Panc1 (cell line): ENCODE results near the gene YWHAQ. TPM values are rescaled to one million over a fixed set of nuclear protein-coding genes. Genes with fewer than 3 reads are reported as not detected.
A peak's percentile ranks its signal among the peaks of the same experiment; 100 is the strongest.

ENCODE experiments used
- ATAC-seq: fragments of 200-7000 bp; cut with Tn5 transposase; 2 replicates; pipeline ENCODE4 v1.9.1; 2020; ENCODE audit warnings: mild to moderate bottlenecking, moderate library complexity
- BruUV-seq: library from RNA; stranded (reverse); fragments of 400-500 nt; replicated peaks from 2 replicates; lab custom pipeline; 2021; lab: Mats Ljungman, UMichigan
- CTCF ChIA-PET: fragments of 300-600 bp; sonication (Branson Sonifier 250); formaldehyde crosslinking; loops from one replicate; lab custom pipeline; 2022; ENCODE audit warnings: antibody characterized with exemption; lab: Charles Lee
- POLR2A ChIA-PET: fragments of 300-600 bp; sonication (Branson Sonifier 250); formaldehyde crosslinking; loops from one replicate; lab custom pipeline; 2022; ENCODE audit warnings: antibody characterized with exemption; lab: Charles Lee
- DNase-seq: peaks from one replicate; pipeline ENCODE4 v3.0.0-alpha.2; 2010; ENCODE audit warnings: low read depth, low spot score
- H3K27ac ChIP-seq: 2 replicates; pipeline ENCODE4 v1.5.1; 2011; ENCODE audit warnings: mild to moderate bottlenecking, low read length, inconsistent platforms
- H3K27me3 ChIP-seq: fragments of 200-500 bp; sonication (Bioruptor generic); 2 replicates; pipeline ENCODE4 v1.6.0; 2014; ENCODE audit warnings: low read length, inconsistent platforms; ENCODE audit not compliant: control insufficient read depth, insufficient read depth
- H3K36me3 ChIP-seq: fragments of 200-500 bp; sonication (Bioruptor generic); 2 replicates; pipeline ENCODE4 v1.5.1; 2014; ENCODE audit warnings: inconsistent platforms, mild to moderate bottlenecking, low read length, moderate library complexity; ENCODE audit not compliant: control insufficient read depth, insufficient read depth
- H3K4me1 ChIP-seq: 2 replicates; pipeline ENCODE4 v1.5.1; 2011; ENCODE audit warnings: inconsistent platforms, mild to moderate bottlenecking, low read length, moderate library complexity; ENCODE audit not compliant: control insufficient read depth, insufficient read depth
- H3K4me3 ChIP-seq, 2 experiments: 2 replicates each; pipeline ENCODE4 v1.5.1; 2011 to 2012; ENCODE audit warnings: low read depth in 2 of 2, low read length in 2 of 2, mild to moderate bottlenecking in 2 of 2, inconsistent platforms in 1 of 2, moderate library complexity in 1 of 2
- H3K9me3 ChIP-seq: fragments of 200-500 bp; sonication (Bioruptor generic); 2 replicates; pipeline ENCODE4 v1.5.1; 2014; ENCODE audit warnings: low read depth, mild to moderate bottlenecking, inconsistent platforms, low read length, moderate library complexity; ENCODE audit not compliant: control insufficient read depth, insufficient read depth
- POLR2AphosphoS5 ChIP-seq: IDR thresholded peaks from 2 replicates; pipeline ENCODE4 v1.6.1; 2012; ENCODE audit warnings: mild to moderate bottlenecking, low read depth, low read length, moderate library complexity
- REST ChIP-seq, 2 experiments: IDR thresholded peaks; 2 replicates each; pipeline ENCODE4 v1.6.1; 2011 to 2012; ENCODE audit warnings: low read depth in 2 of 2, control low read depth in 1 of 2, low read length in 1 of 2, mild to moderate bottlenecking in 1 of 2, moderate library complexity in 1 of 2; ENCODE audit not compliant: insufficient read depth in 1 of 2
- SIN3A ChIP-seq: IDR thresholded peaks from 2 replicates; pipeline ENCODE4 v1.6.1; 2012; ENCODE audit warnings: low read depth, mild to moderate bottlenecking, low read length, moderate library complexity, borderline replicate concordance; ENCODE audit not compliant: insufficient read depth
- TCF7L2 ChIP-seq: IDR thresholded peaks from 2 replicates; pipeline ENCODE4 v1.6.1; 2011; ENCODE audit warnings: mild to moderate bottlenecking, low read depth, low read length, inconsistent platforms
- in situ Hi-C: cut with HindIII; loops from 2 replicates; pipeline ENCODE4 v1.10.0; 2016; ENCODE audit warnings: low sequenced_read_pairs, low pct_unique_long_range_greater_than_20kb
- intact Hi-C: fragments of 100-400 bp; cut with micrococcal nuclease; formaldehyde crosslinking; loops from one replicate; pipeline ENCODE4 v1.10.0; 2022; ENCODE audit not compliant: unreplicated experiment
- total RNA-seq: library from RNA; stranded (reverse); gene quantifications from one replicate; pipeline ENCODE4 v1.2.1, GENCODE V29; 2021; ENCODE audit not compliant: unreplicated experiment
- TF ChIP-seq, protein P1 (sequence below): fragments of 450-650 bp; IDR thresholded peaks from 2 replicates; pipeline ENCODE4 v1.5.1; 2017; ENCODE audit warnings: mild to moderate bottlenecking

The YWHAQ gene
- total RNA-seq, 1 experiment from 2014 or later, result 683 TPM

GRCh38 chr2:9543557-9543956 is 87.2 kb downstream of the YWHAQ start:
- no peaks in the 10 kb centered on the region for H3K9me3 ChIP-seq
- no peak overlapping the region for H3K4me3 ChIP-seq
- TF ChIP-seq SIN3A, result no peak
- no peak for TF ChIP-seq TCF7L2
- TF ChIP-seq POLR2AphosphoS5, result no peak
- no peak for TF ChIP-seq REST (IDR thresholded peaks at IDR 0.05; ENCODE audit: insufficient read depth in 1 of 2, low read depth in 2 of 2, low read length in 1 of 2)
- TF ChIP-seq, protein P1, sequence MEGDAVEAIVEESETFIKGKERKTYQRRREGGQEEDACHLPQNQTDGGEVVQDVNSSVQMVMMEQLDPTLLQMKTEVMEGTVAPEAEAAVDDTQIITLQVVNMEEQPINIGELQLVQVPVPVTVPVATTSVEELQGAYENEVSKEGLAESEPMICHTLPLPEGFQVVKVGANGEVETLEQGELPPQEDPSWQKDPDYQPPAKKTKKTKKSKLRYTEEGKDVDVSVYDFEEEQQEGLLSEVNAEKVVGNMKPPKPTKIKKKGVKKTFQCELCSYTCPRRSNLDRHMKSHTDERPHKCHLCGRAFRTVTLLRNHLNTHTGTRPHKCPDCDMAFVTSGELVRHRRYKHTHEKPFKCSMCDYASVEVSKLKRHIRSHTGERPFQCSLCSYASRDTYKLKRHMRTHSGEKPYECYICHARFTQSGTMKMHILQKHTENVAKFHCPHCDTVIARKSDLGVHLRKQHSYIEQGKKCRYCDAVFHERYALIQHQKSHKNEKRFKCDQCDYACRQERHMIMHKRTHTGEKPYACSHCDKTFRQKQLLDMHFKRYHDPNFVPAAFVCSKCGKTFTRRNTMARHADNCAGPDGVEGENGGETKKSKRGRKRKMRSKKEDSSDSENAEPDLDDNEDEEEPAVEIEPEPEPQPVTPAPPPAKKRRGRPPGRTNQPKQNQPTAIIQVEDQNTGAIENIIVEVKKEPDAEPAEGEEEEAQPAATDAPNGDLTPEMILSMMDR, result no peak
- ATAC-seq, result no peak
- intact Hi-C loops (no loop called here), in situ Hi-C loops (no loop called here)
- CTCF ChIA-PET, result no interaction called here
- H3K4me1 ChIP-seq, result peaks cover 6% of the 10 kb centered on the region; the same call in 1 of the 2 replicates
- no peak for DNase-seq
- POLR2A ChIA-PET, result no interaction called here
- H3K27ac ChIP-seq, result no peak overlapping the region
- TSS peak; percentile 12 for BruUV-seq
- H3K27me3 ChIP-seq, result no peaks in the 10 kb centered on the region
- H3K36me3 ChIP-seq, result no peaks in the 10 kb centered on the region

DNA sequence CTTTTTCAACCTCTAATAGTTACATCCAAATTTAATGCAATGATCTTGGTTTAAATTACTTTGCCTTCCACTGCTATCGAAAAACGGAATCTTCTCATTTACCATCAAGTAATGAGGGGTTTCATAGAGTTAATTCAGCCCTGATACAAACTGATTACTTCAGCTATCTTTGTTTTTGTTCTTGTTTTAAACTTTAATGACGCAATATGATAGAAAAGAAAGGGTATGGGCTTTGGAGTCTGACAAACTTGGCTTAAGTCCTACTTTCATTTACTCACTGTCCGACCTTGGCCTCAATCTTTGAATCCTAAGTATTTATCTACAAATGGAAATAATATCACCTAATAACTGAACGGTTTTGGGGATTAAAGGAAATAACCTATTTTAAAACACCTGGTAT is 91.3 kb downstream of the YWHAQ start:
- Histone ChIP-seq H3K27ac (no peak overlapping the region; the same call in 1 of the 2 replicates), H3K9me3 (no peaks in the 10 kb centered on the region), H3K4me3 (no peak overlapping the region), H3K36me3 (peaks cover 6% of the 10 kb centered on the region; the same call in 1 of the 2 replicates), H3K27me3 (no peaks in the 10 kb centered on the region), H3K4me1 (no peaks in the 10 kb centered on the region)
- POLR2A ChIA-PET, result no interaction called here
- intact Hi-C loops (no loop called here), in situ Hi-C loops (no loop called here)
- no peak for TF ChIP-seq POLR2AphosphoS5
- TF ChIP-seq SIN3A, result no peak
- TF ChIP-seq REST (IDR thresholded peaks at IDR 0.05; ENCODE audit: insufficient read depth in 1 of 2, low read depth in 2 of 2, low read length in 1 of 2), result no peak
- TF ChIP-seq, protein P1, result no peak
- no peak for TF ChIP-seq TCF7L2
- DNase-seq (no peak), ATAC-seq (no peak)
- TSS peak; percentile 28 for BruUV-seq
- CTCF ChIA-PET, result no interaction called here
